NCI-H1436 treated with DMSO at 0.1 percent for 48 hours (cell line): ENCODE data around the gene GIGYF2.
"Not testable (repeated sequence)": the region's sequence is repeated elsewhere in the genome, so short reads cannot be mapped to it uniquely, and the experiment has no call there.

ENCODE experiments used
- DNase-seq: peaks from one replicate; lab custom pipeline; 2025; lab: John Stamatoyannopoulos, UW

The GIGYF2 gene

GRCh38 chr2:232816657-232817056, 119.5 kb downstream of the GIGYF2 start:
- no peak for DNase-seq

GRCh38 chr2:232817756-232818155, 120.6 kb downstream of the GIGYF2 start:
- no peak for DNase-seq

- DNase-seq: no peak
These were observed 132.9 kb downstream of the GIGYF2 start for GRCh38 chr2:232829988-232830387.

GRCh38 chr2:232831496-232831895, 134.4 kb downstream of the GIGYF2 start:
- no peak for DNase-seq

DNA sequence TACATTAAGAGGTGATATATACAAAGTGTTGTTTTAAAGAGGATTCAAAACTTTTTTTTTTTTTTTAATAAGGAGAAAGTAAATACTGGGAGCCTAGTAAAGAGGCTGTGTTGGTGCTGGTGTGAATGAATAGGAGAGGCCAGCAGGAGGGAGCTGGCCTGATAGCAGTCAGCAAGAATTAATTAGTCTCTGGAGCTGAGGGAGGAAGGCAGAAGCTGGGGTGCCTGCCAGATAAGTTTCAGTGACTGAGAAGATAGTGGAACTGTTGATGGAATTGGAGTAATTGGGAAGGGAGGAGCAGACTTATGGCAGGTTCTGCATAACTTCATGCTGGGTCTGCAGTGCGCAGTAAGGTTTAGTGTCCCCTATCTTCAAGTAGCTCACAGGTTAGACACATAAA, 136.7 kb downstream of the GIGYF2 start:
- DNase-seq: no peak

DNA sequence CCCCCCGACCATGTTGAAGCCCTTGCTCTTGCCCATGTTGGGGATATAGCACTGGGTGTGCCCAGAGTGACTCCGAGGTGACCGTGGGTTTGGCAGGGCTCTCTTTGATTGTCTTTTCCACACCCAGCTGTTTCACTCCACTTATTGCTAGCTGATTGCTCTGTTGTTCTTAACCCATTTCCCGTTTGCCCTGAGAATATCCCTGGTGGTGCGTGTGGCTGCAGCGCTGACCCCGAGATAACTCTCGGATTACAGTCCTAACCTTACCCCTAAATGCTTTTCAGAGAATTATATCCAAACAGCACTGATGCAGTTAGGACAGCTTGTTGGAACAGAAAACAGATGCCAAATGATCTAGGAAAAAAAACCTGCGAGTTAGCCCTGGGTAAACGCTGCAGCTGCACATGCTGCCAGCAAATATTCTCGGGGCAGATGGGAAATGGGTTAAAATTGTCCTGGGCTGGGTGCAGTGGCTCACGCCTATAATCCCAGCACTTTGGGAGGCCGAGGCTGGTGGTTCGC, 138.6 kb downstream of the GIGYF2 start:
- no peak for DNase-seq

DNA sequence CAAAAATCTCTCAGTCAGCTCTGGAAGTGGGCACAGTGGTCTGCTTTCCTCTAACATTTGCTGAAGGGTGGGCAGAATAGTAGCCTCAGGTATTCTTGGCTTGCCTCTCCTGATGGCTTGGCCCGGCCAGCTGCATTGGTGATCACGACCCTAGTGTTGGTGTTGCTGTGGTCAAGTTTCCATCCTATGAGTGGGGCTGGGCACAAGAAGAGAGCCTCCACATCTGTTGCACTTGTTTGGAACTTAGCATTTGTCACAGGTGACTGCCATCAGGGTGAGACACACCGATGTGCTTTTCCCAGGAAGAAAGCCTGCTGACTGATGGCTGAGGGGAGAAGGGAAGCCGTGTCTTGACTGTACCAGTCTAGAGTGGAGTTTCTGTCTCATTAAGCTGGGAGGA, 139.8 kb downstream of the GIGYF2 start:
- no peak for DNase-seq

DNA sequence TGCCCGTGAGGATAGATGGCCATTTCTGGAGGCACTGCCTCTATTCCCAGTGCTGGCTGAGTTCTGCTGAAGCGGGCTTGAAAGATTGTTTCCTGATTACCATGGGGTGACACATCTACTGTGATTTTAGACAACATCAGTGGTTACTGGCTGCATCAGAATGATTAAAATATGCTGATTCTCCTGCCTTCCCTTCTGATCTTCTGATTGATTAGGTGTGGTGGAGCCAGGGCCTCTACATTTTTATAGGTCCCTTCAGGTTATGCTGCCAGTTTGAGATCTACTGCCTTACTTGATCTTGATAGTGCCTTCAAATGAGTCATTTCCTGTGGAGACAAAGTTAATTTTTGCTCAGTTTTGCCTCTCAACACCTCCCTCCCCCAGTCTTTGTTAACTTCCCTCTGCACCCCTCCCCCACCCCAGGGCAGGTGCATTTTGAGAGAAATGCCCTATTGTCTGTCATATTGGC, 141.3 kb downstream of the GIGYF2 start:
- no peak for DNase-seq

DNA sequence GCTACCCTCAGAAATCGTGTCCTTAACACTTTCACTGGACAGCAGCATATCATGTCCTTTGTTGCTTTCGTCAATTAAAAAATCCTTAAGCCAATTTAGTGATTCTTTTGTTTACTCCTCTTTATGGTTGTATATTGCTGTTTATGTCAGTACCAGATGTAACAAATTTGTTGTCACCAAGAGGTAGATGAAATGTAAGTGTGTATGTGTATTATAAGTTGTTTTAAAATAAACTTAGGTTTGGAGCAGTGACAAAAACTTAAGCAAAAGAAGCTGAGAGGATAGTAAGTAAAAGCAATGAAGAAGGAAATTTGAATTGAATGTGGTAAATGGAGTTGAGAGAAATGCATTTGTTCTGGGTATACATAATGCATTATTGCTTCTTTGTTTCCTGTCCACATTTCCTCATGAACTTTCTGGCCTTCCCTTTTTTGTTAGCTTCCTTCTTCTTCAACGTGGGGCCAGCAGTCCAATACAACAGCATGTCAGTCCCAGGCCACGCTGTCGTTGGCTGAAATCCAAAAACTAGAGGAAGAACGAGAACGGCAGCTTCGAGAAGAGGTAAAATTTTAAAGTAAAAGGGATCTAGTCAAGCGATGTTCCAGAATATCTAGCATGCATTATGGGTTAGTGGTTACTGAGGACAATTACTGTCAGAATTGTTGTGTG, 142.4 kb downstream of the GIGYF2 start:
- no peak for DNase-seq

DNA sequence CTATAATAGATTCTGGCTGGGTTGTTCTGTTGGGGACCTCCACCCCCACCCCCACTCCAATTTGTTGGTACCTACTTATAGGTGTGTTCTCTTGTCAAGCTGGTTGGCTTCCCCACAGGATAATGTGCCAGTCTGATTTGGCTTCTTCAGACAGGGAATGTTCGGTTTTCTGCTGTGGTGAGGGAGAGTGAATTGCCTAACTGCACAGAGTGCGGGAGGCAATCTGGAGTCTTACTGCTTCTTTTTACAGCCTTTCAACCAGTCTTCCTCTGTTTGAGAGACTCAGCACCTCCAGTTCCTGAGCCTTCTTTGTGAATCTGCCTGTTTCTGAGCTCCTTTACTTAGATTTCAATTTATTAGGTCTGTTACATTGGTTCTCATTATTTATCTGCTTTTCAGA, 145.6 kb downstream of the GIGYF2 start:
- no peak for DNase-seq

- no peak for DNase-seq
These were observed 146.7 kb downstream of the GIGYF2 start for GRCh38 chr2:232843834-232844233.

- DNase-seq: no peak
These were observed 148.9 kb downstream of the GIGYF2 start for GRCh38 chr2:232846055-232846454.

- DNase-seq: no peak
These were observed 152.9 kb downstream of the GIGYF2 start for GRCh38 chr2:232850039-232850438.

GRCh38 chr2:232852081-232852480, 154.9 kb downstream of the GIGYF2 start:
- DNase-seq: not testable (repeated sequence)

GRCh38 chr2:232852676-232853075, 155.5 kb downstream of the GIGYF2 start:
- no peak for DNase-seq

DNA sequence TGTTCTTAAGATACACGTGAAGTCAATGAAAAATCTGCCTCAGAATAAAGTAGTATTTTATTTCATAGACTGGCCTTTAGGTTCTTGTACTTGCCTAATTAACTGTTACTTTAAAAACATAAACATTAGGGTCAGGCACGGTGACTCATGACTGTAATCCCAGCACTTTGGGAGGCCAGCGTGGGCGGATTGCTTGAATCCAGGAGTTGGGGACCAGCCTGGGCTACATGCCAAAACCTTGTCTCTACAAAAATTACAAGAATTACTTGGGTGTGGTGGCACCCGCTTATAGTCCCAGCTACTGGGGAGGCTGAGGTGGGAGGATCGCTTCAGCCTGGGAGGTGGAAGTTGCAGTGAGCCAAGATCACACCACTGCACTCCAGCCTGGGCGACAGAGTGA, 157.0 kb downstream of the GIGYF2 start:
- no peak for DNase-seq

DNA sequence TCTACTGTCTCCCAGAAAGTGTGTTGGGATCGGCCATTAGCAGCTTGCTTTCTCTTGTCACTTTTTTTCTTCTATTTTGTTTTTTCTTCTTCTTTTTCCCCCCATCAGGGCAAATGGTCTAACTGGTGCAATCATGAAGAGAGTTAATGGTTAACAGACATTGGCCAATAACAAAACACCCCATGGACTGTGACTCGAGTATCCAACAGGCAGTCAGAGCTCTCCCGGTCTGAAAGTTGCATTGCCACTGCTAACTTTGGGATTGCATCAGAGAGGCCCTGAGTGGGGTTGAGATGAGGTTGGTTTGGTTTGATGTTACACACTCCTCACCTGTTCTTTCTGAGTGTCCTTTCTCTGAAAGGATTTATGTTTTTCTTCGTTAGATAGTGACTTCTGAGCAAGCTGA, 160.0 kb downstream of the GIGYF2 start:
- no peak for DNase-seq

DNA sequence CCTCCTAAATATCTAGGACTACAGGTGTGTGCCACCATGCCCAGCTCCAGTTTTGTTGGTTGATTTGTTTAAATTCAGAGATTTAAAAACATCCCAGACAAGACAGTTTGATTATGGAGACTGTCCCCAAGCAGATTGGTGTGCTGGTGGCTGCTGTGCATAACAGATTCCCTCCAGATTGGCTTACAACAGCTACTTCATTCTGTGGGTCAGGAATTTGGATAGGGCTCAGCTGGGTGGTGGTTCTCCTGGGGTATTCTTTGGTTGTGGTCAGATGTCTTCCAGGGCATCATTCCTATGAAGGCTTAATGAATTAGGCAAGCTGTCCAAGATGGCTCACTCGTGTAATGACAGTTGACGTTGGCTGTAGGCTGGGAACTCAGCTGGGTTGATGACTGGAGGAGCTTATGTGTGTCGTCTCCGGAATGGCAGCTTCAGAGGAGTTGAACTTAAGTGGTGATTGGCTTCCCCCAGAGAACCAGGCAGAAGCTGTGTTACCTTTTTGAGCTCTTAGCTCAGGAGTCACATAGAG, 162.3 kb downstream of the GIGYF2 start:
- DNase-seq: no peak

GRCh38 chr2:232860593-232861241, 163.6 kb downstream of the GIGYF2 start:
- DNase-seq: no peak

GRCh38 chr2:232861353-232861752, 164.2 kb downstream of the GIGYF2 start:
- no peak for DNase-seq

DNA sequence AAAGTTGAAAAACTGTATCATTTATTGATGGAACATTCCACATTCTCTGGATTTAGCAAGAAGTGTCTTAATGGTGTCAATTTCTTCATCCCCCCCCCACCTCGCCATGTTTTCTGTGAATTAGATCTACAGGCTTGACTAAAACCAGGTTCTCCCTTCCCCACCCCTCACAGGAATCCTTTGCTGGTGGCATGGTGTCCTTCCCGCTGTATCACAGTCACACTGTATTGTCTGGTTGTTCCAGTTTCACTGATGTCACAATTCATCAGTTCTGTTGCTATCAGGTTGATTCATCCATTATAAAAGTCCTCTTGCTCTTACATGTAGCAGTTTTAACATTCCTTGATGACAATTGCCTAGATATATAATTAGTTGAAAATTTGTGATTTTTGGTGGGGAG, 166.9 kb downstream of the GIGYF2 start:
- DNase-seq: no peak

GRCh38 chr2:232865165-232865564, 168.0 kb downstream of the GIGYF2 start:
- no peak for DNase-seq

DNA sequence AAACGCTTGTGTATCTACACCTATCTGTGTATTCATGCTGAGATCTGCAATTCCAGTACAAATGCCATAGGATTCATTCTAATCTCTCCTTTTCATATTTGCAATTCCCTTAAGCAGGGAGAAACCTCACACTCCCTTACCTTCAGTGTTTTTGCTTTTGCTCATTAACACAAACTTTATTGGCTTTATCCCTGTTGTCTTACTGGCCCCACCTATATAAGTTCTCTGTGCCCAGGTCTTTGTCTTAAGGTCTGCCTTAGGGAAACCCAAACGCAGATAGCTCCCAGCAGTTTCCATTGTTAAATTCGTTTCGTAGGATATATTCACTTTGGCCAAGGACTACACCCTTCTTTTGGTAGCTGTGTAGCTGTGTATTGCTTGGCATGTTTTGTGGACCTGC, 169.0 kb downstream of the GIGYF2 start:
- no peak for DNase-seq
